Measurements from ENCODE around the gene SQOR.

- TF ChIP-seq CTCF (IDR thresholded peaks at IDR 0.05) = no peak
- TF ChIP-seq POLR2A (IDR thresholded peaks at IDR 0.05) = no peak
These were observed 21.9 kb upstream of the SQOR start for GRCh38 chr15:45612790-45613415.
